HL-60 (cell line): ENCODE results near the gene INAVA.

Source experiments
- CTCF ChIP-seq: IDR thresholded peaks from one replicate; pipeline ENCODE4 v1.5.1; 2011; ENCODE audit warnings: low read length, control low read depth, inconsistent platforms; ENCODE audit not compliant: insufficient read depth
- POLR2AphosphoS5 ChIP-seq: IDR thresholded peaks from 2 replicates; pipeline ENCODE4 v1.6.1; 2012; ENCODE audit warnings: low read depth

GRCh38 chr1:200962631-200963030, 67.9 kb downstream of the INAVA start:
- TF ChIP-seq CTCF (no peak), POLR2AphosphoS5 (no peak)
